Left ventricle myocardium superior (tissue), 1 donor: Measurements from ENCODE around the gene GRK1. TPM values are rescaled to one million over a fixed set of nuclear protein-coding genes. Genes with fewer than 3 reads are reported as not detected.
"Not testable (repeated sequence)": the region's sequence is repeated elsewhere in the genome, so short reads cannot be mapped to it uniquely, and the experiment has no call there.

ENCODE experiments used
- ATAC-seq: fragments of 200-7000 bp; cut with Tn5 transposase; one replicate; pipeline ENCODE4 v1.9.1; 2020; ENCODE audit warnings: mild to moderate bottlenecking, moderate library complexity
- DNase-seq: peaks from one replicate; pipeline ENCODE4 v3.0.0-alpha.2; 2020
- intact Hi-C: fragments of 100-400 bp; cut with micrococcal nuclease; formaldehyde crosslinking; loops from one replicate; pipeline ENCODE4 v1.11.0; 2022
- total RNA-seq: library from RNA; stranded (reverse); fragmentation: NEBNext Ultra II Directional; extraction: Animal tissue kit (Norgen Biotek cat#: 25700); gene quantifications from one replicate; pipeline ENCODE4 v1.2.1, GENCODE V29; 2021
- donor health status: DM: no; HTN: yes; CAD: no; lungs with severe emphysema.

The GRK1 gene
- total RNA-seq, 1 donor from 2014 or later, result 0.42 TPM

- ATAC-seq (no peak), DNase-seq (no peak)
- intact Hi-C loops, result no loop called here
These were observed 82.9 kb downstream of the GRK1 start for GRCh38 chr13:113749967-113750366.

DNA sequence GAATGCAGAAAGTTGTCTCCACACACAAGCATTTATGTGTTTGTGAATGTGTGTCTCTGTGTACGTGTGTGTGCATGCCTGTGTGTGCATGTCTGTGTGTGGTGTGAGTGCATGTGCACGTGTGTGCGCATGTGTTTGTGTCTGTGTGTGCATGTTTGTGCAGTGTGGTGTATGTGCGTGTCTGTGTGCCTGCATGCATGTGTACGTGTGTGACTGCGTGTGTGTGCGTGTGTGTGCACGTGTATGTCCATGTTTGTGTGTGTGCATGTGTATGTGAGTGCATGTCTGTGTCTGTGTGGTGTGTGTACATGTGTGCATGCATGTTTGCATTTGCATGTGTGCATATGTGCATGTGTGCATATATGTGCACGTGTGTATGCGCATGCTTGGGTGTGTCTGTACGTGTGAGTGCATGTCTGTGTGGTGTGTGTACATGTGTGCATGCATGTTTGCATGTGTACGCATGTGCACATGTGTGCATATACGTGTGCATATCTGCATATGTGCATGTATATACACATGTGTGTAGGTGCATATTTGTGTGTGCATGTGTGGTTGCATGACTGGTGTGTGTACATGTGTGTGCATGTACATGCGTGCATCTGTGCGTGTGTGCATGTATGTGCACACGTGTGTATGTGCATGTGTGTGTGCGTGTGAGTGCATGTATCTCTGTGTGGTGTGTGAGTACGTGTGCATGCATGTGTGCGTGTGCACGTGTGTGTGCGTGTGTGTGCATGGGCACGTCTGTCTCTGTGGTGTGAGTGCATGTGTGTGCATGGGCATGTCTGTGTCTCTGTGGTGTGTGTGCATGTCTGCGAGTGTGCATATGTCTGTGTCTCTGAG, 83.8 kb downstream of the GRK1 start:
- ATAC-seq, result no peak
- intact Hi-C loops, result no loop called here
- no peak for DNase-seq

- intact Hi-C loops, result no loop called here
- DNase-seq (no peak), ATAC-seq (no peak)
These were observed 84.5 kb downstream of the GRK1 start for GRCh38 chr13:113751491-113751890.

DNA sequence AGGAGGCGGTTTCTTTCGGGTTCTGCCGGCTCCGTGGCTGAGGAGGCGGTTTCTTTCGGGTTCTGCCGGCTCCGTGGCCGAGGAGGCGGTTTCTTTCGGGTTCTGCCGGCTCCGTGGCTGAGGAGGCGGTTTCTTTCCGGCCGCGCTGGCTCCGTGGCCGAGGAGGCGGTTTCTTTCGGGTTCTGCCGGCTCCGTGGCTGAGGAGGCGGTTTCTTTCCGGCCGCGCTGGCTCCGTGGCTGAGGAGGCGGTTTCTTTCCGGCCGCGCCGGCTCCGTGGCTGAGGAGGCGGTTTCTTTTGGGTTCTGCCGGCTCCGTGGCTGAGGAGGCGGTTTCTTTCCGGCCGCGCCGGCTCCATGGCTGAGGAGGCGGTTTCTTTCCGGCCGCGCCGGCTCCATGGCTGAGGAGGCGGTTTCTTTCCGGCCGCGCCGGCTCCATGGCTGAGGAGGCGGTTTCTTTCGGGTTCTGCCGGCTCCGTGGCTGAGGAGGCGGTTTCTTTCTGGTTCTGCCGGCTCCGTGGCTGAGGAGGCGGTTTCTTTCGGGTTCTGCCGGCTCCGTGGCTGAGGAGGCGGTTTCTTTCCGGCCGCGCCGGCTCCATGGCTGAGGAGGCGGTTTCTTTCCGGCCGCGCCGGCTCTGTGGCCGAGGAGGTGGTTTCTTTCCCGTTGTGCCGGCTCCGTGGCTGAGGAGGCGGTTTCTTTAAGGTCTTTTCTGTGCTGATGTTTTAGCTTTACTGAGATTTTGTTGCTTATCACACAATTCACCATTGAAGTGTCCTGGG, 85.4 kb downstream of the GRK1 start:
- DNase-seq, intact Hi-C loops, ATAC-seq: not testable (repeated sequence)

GRCh38 chr13:113753171-113753570, 86.2 kb downstream of the GRK1 start:
- ATAC-seq (no peak), DNase-seq (no peak)

GRCh38 chr13:113754242-113754641, 87.2 kb downstream of the GRK1 start:
- intact Hi-C loops, result no loop called here
- ATAC-seq (no peak), DNase-seq (no peak)

More at GRCh38 chr13:113753171-113753570, 86.2 kb downstream of the GRK1 start:
- intact Hi-C loops, result no loop called here

- DNase-seq (no peak), ATAC-seq (no peak)
- intact Hi-C loops, result no loop called here
These were observed 87.7 kb downstream of the GRK1 start for GRCh38 chr13:113754691-113755090.

DNA sequence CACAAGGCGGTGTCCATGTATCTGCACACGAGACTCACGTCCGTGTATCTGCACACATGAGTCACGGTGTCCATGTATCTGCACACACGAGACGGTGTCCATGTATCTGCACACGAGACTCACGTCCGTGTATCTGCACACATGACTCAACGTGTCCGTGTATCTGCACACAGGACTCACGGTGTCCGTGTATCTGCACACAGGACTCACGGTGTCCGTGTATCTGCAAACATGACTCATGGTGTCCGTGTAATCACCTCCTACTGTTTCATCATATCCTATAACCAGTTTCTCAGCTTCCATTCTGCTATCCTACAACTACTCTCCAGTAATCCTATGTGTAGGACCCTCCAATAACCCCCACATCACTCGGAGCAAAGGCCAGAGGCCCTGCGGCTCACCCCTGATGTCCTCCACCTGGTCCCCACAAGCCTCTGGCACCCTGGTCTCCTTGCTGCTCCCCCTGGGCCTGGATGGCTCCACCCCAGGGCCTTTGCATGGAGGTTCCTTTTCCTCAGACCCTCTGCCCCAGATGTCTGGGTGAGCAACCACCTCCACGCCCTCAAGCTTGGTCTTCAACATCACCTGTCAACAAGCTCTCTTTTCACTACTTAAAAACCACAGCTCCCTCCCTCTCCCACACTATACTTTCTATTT, 89.5 kb downstream of the GRK1 start:
- ATAC-seq (no peak), DNase-seq (no peak)
- intact Hi-C loops, result no loop called here

- intact Hi-C loops, result no loop called here
- DNase-seq (peak; percentile 92), ATAC-seq (peak; percentile 99)
These were observed 91.9 kb downstream of the GRK1 start, which contains the start of gene TMEM255B for GRCh38 chr13:113758651-113759524. TMEM255B (plus strand) TSS chr13:113759226; CDS start chr13:113759270, 44 bp downstream.

GRCh38 chr13:113759525-113760137, 92.6 kb downstream of the GRK1 start:
- ATAC-seq, result peak; percentile 22
- DNase-seq, result peak; percentile 49
- intact Hi-C loops, result no loop called here

GRCh38 chr13:113761136-113761535, 94.1 kb downstream of the GRK1 start:
- intact Hi-C loops, result no loop called here
- DNase-seq (no peak), ATAC-seq (no peak)

GRCh38 chr13:113762075-113762474, 95.1 kb downstream of the GRK1 start:
- ATAC-seq (no peak), DNase-seq (no peak)
- intact Hi-C loops, result no loop called here

DNA sequence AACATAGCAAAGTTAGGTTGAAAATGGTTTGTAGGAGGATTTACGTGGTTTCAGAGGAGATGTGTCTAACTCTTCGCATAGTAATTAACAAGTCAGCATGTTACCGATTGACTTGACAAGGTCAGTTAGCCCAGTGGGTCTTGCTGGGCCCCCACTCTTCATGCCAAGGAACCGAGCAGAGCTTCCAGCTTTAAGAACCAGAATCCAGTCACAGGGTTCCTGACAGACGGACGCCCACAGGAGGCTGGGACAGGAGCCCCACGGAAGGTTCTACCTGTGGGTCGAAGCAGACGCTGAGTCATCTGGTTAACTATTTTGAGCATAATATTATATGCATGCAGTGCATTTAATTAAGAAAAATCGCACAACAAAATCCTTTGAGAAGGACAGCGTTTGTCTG, 95.5 kb downstream of the GRK1 start:
- no peak for ATAC-seq
- no peak for DNase-seq
- intact Hi-C loops, result no loop called here

- intact Hi-C loops, result no loop called here
These were observed 96.2 kb downstream of the GRK1 start for GRCh38 chr13:113763254-113763653.

GRCh38 chr13:113763961-113764792, 97.2 kb downstream of the GRK1 start:
- intact Hi-C loops, result no loop called here
- no peak for DNase-seq

More at GRCh38 chr13:113763254-113763653, 96.2 kb downstream of the GRK1 start:
- no peak for DNase-seq
- no peak for ATAC-seq

DNA sequence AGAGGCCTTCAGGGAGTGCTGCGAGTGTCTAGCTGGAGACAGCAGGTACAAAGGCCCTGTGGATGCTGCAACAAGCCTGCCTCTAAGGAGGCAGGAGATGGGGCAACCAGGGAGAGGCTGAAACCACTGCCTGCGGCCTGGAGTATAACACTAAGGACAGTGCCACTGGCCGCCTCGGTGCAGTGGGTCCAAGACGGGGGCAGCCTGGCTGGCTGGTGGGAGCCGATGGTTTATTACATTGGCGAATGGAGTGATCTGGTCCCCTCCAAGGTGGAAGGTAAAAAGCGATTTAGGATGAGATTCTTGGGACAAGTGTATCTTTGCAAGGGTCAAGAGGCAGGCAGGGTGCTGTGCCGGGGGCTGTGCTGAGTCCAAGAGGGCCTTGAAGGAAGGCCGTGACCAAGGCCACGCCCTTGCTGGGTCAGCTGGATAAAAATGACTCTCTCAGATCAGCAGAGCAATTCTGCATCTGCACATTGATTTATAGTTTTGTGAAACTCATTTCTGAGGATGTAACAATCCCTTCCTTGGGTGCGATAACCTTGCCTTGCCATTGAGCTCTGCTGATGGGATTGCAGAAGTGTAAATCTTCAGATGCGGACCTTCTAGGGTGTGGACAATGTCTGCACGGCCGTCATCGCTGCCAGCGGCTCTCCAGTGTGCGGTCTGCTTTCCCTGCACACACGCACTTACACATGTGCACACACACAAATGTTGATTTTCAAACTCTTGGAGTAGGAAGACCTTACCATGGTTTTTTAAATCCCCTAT, 98.0 kb downstream of the GRK1 start:
- DNase-seq (no peak), ATAC-seq (no peak)
- intact Hi-C loops, result no loop called here

More at GRCh38 chr13:113763961-113764792, 97.2 kb downstream of the GRK1 start:
- ATAC-seq, result no peak

DNA sequence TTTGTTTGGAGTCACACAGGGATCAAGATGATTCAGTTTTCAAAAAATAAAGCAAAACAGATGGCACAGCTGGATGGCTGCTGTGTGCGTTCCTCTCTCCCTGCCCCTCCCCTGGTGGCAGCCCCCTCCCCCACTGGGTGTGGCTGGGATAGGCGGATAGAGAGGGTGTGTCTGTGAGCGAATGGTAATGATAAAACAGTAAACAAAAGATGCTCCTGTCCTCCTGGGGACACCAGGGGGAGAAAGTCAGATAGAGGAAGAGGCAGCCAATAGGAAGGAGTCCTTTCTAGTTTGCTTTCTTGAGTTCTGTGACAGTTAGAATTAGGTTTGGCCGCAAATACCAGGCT, 98.5 kb downstream of the GRK1 start:
- DNase-seq, result no peak
- intact Hi-C loops, result no loop called here

More for the DNA sequence above, 98.5 kb downstream of the GRK1 start:
- ATAC-seq, result no peak
